ENCODE results near the gene RDH5.

RDH5 gene

GRCh38 chr12:55741931-55742680 is 21.9 kb downstream of the RDH5 start:
- DNase-seq (ENCODE audit: low read depth) = no peak
- TF ChIP-seq, protein P1, sequence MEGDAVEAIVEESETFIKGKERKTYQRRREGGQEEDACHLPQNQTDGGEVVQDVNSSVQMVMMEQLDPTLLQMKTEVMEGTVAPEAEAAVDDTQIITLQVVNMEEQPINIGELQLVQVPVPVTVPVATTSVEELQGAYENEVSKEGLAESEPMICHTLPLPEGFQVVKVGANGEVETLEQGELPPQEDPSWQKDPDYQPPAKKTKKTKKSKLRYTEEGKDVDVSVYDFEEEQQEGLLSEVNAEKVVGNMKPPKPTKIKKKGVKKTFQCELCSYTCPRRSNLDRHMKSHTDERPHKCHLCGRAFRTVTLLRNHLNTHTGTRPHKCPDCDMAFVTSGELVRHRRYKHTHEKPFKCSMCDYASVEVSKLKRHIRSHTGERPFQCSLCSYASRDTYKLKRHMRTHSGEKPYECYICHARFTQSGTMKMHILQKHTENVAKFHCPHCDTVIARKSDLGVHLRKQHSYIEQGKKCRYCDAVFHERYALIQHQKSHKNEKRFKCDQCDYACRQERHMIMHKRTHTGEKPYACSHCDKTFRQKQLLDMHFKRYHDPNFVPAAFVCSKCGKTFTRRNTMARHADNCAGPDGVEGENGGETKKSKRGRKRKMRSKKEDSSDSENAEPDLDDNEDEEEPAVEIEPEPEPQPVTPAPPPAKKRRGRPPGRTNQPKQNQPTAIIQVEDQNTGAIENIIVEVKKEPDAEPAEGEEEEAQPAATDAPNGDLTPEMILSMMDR (IDR thresholded peaks at IDR 0.05; ENCODE audit: low read length, missing control alignments) = no peak
- H3K4me3 ChIP-seq (replicated peaks; ENCODE audit: low read depth, low read length) = peak overlapping the region; percentile 46

- TF ChIP-seq, protein P1 (IDR thresholded peaks at IDR 0.05; ENCODE audit: low read length, missing control alignments) = no peak
- peak within 1 kb of the TSS; percentile 69 for H3K4me3 ChIP-seq (replicated peaks; ENCODE audit: low read depth, low read length)
- peak; percentile 75 for DNase-seq (ENCODE audit: low read depth)
Observed at GRCh38 chr12:55742719-55743405, 22.7 kb downstream of the RDH5 start, which contains the start of gene GDF11. TSS of gene GDF11 (plus strand) at chr12:55743122. CDS start at chr12:55743317, 195 bp downstream.

DNA sequence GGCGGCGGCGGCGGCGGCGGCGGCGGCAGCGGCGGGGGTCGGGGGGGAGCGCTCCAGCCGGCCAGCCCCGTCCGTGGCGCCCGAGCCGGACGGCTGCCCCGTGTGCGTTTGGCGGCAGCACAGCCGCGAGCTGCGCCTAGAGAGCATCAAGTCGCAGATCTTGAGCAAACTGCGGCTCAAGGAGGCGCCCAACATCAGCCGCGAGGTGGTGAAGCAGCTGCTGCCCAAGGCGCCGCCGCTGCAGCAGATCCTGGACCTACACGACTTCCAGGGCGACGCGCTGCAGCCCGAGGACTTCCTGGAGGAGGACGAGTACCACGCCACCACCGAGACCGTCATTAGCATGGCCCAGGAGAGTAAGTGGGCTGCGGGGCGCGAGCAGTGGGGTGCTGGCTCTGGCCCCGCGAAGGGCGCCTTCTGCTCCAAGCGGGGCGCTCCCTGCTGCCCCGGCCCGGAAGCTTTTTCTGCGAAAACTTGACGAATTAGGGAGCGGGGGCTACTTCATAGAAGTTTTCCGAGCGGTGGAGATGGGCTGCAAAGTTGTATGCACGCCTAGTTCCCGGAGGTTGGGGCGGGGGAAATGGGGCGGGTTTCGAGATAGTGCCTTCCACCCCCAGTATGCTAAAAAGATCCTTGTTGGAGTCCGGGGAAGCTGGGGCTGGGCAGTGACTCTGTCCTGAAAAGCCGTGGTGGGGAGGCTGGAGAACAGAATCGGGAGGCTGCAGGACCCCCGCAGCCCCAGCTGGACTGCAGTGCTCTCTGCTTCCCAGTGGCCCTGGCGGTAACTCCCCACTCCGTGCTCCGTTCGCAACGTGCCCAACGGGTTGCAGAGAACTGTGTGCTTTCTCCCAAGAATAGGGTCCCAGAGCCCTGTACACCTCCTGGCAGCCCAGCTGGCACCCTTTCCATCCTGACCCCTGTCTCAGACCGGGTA is 23.5 kb downstream of the RDH5 start:
- TF ChIP-seq, protein P1 (IDR thresholded peaks at IDR 0.05; ENCODE audit: low read length, missing control alignments) = peak; percentile 5
- H3K4me3 ChIP-seq (replicated peaks; ENCODE audit: low read depth, low read length) = peak overlapping the region; percentile 69
- DNase-seq (ENCODE audit: low read depth) = peak; percentile 74

- no peak for DNase-seq (ENCODE audit: low read depth)
- H3K4me3 ChIP-seq (replicated peaks; ENCODE audit: low read depth, low read length) = peak overlapping the region; percentile 69
- TF ChIP-seq, protein P1 (IDR thresholded peaks at IDR 0.05; ENCODE audit: low read length, missing control alignments) = no peak
Observed at GRCh38 chr12:55744340-55745030, 24.3 kb downstream of the RDH5 start.

DNA sequence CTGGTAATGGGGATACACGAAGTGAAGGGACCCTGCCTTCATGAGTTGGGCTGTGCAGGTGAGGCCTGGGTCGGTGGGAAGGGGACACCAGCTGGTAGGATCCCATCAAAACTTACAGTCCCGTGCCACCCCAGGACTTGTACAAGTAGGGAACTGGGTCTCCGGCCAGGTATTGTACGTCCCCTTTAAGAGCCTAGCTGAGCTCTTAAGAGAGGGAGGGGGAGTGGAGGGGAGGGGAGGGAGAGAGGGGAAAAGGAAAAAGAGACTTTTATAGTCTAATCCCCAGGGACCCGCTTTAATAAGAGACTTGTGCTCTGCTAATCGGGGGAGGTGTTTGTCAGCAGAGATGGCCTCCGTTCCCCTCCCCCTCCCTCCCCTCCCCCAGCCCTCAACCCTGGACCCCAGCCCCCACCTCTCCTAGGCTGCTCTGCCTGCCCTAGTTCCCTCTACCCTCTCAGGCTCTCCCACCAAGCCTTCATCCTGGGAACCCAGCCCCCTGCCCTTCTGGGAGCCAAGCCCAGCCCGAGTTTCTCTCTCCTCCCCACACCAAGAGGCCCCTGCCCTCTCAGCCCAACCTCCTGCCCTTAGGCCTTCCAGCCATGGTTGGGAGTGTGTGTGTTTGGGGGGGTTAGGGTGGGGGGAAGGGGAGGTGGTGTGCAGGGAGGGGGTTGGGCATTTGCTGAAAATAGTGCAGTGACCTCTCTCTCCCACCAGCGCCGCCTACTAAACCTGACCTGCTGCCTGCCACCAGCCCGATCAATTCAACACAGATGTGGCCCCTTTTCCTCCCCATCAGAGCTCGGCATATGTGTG is 25.4 kb downstream of the RDH5 start:
- peak; percentile 50 for DNase-seq (ENCODE audit: low read depth)
- TF ChIP-seq, protein P1 (IDR thresholded peaks at IDR 0.05; ENCODE audit: low read length, missing control alignments) = no peak
- H3K4me3 ChIP-seq (replicated peaks; ENCODE audit: low read depth, low read length) = peak overlapping the region; percentile 30
